Endothelial cell (in vitro differentiated cells): ENCODE data around the gene IQSEC3. TPM values are rescaled to one million over a fixed set of nuclear protein-coding genes. Genes with fewer than 3 reads are reported as not detected.

Experiments used
- DNase-seq: peaks from one replicate; pipeline ENCODE4 v3.0.0; 2021; ENCODE audit warnings: low spot score
- H3K27ac Mint-ChIP-seq: one replicate; pipeline ENCODE4 v1.8.0; 2021; ENCODE audit warnings: mixed read lengths, inconsistent platforms; ENCODE audit not compliant: unreplicated experiment
- H3K27me3 Mint-ChIP-seq: one replicate; pipeline ENCODE4 v1.8.0; 2021; ENCODE audit warnings: mild to moderate bottlenecking, moderate library complexity, mixed read lengths, inconsistent platforms; ENCODE audit not compliant: unreplicated experiment
- H3K36me3 Mint-ChIP-seq: one replicate; pipeline ENCODE4 v1.8.0; 2021; ENCODE audit warnings: mild to moderate bottlenecking, low read depth, mixed read lengths, inconsistent platforms; ENCODE audit not compliant: unreplicated experiment
- H3K4me1 Mint-ChIP-seq: one replicate; pipeline ENCODE4 v1.8.0; 2021; ENCODE audit warnings: mild to moderate bottlenecking, mixed read lengths, inconsistent platforms; ENCODE audit not compliant: unreplicated experiment
- H3K4me3 Mint-ChIP-seq: one replicate; pipeline ENCODE4 v1.8.0; 2021; ENCODE audit warnings: mild to moderate bottlenecking, mixed read lengths, inconsistent platforms; ENCODE audit not compliant: unreplicated experiment
- H3K9me3 Mint-ChIP-seq: one replicate; pipeline ENCODE4 v1.8.0; 2021; ENCODE audit warnings: mixed read lengths, inconsistent platforms; ENCODE audit not compliant: unreplicated experiment
- total RNA-seq: library from RNA; stranded (reverse); fragmentation: NEBNext Ultra II Directional; extraction: Animal tissue kit (Norgen Biotek cat#: 25700); gene quantifications from one replicate; pipeline ENCODE4 v1.2.1, GENCODE V29; 2021; ENCODE audit not compliant: unreplicated experiment
- TF ChIP-seq, protein P1 (sequence below): fragments of 200-600 bp; sonication (generic); IDR thresholded peaks from one replicate; pipeline ENCODE4 v1.5.0; 2021; ENCODE audit warnings: antibody characterized with exemption; ENCODE audit not compliant: unreplicated experiment

The IQSEC3 gene
- total RNA-seq, 1 donor from 2014 or later: 13.2 TPM

DNA sequence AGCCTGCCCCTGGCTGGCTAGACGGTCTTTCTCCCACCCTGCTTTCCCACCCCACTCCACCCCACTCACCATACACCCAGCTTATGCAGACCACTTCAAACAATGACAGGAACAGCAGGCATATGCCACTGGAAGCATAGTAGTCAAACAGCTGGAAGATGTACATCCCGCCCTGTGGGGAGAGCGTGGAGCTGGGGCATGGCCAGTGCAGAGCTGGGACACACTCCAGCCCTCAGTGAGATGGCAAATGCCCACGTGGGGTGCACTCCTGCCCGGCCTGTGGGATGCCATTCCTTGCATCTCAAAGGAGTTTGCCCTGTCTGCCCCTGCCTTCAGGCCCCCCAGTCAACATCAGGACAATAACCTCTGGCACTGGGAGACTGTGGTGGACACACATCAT lies 128.6 kb downstream of the IQSEC3 start:
- H3K36me3 Mint-ChIP-seq: peaks cover 2% of the 10 kb centered on the region
- TF ChIP-seq, protein P1, sequence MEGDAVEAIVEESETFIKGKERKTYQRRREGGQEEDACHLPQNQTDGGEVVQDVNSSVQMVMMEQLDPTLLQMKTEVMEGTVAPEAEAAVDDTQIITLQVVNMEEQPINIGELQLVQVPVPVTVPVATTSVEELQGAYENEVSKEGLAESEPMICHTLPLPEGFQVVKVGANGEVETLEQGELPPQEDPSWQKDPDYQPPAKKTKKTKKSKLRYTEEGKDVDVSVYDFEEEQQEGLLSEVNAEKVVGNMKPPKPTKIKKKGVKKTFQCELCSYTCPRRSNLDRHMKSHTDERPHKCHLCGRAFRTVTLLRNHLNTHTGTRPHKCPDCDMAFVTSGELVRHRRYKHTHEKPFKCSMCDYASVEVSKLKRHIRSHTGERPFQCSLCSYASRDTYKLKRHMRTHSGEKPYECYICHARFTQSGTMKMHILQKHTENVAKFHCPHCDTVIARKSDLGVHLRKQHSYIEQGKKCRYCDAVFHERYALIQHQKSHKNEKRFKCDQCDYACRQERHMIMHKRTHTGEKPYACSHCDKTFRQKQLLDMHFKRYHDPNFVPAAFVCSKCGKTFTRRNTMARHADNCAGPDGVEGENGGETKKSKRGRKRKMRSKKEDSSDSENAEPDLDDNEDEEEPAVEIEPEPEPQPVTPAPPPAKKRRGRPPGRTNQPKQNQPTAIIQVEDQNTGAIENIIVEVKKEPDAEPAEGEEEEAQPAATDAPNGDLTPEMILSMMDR: no peak
- H3K4me1 Mint-ChIP-seq: peaks cover 4% of the 10 kb centered on the region
- no peak overlapping the region for H3K27ac Mint-ChIP-seq
- DNase-seq: no peak
- peaks cover 8% of the 10 kb centered on the region for H3K27me3 Mint-ChIP-seq
- H3K9me3 Mint-ChIP-seq: no peaks in the 10 kb centered on the region
- no peak overlapping the region for H3K4me3 Mint-ChIP-seq

GRCh38 chr12:195951-196350 lies 129.4 kb downstream of the IQSEC3 start:
- no peak overlapping the region for H3K4me3 Mint-ChIP-seq
- H3K27me3 Mint-ChIP-seq: peaks cover 12% of the 10 kb centered on the region
- TF ChIP-seq, protein P1: no peak
- no peak overlapping the region for H3K27ac Mint-ChIP-seq
- DNase-seq: no peak
- H3K36me3 Mint-ChIP-seq: peaks cover 2% of the 10 kb centered on the region
- H3K4me1 Mint-ChIP-seq: peaks cover 4% of the 10 kb centered on the region
- no peaks in the 10 kb centered on the region for H3K9me3 Mint-ChIP-seq

DNA sequence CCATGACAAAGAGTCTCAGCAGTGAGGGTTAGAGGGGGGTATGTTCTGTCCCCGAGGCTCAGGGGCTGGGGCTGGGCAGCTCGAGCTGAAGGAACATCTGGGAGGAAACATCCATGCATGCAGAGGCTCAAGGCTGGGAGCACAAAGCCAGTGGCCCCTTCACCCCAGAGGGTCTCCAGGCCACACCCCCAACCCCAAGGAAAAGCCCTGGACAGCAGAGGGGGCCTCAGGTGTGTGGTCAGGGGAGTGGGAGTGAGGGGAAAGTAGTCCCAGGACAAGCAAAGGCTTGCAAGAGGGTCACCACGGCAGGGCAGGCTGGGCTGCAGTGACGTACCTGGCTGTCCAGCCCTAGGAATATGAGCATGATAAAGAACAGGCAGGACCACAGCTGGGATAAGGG lies 129.9 kb downstream of the IQSEC3 start:
- DNase-seq: no peak
- TF ChIP-seq, protein P1: no peak
- peaks cover 4% of the 10 kb centered on the region for H3K4me1 Mint-ChIP-seq
- no peak overlapping the region for H3K27ac Mint-ChIP-seq
- H3K4me3 Mint-ChIP-seq: no peak overlapping the region
- peaks cover 2% of the 10 kb centered on the region for H3K36me3 Mint-ChIP-seq
- peaks cover 16% of the 10 kb centered on the region for H3K27me3 Mint-ChIP-seq
- no peaks in the 10 kb centered on the region for H3K9me3 Mint-ChIP-seq

- H3K27me3 Mint-ChIP-seq: peaks cover 20% of the 10 kb centered on the region
- no peak overlapping the region for H3K4me3 Mint-ChIP-seq
- no peak overlapping the region for H3K27ac Mint-ChIP-seq
- H3K4me1 Mint-ChIP-seq: peaks cover 4% of the 10 kb centered on the region
- TF ChIP-seq, protein P1: no peak
- H3K36me3 Mint-ChIP-seq: peaks cover 3% of the 10 kb centered on the region
- no peak for DNase-seq
- no peaks in the 10 kb centered on the region for H3K9me3 Mint-ChIP-seq
These were observed 130.8 kb downstream of the IQSEC3 start for GRCh38 chr12:197347-197746.

DNA sequence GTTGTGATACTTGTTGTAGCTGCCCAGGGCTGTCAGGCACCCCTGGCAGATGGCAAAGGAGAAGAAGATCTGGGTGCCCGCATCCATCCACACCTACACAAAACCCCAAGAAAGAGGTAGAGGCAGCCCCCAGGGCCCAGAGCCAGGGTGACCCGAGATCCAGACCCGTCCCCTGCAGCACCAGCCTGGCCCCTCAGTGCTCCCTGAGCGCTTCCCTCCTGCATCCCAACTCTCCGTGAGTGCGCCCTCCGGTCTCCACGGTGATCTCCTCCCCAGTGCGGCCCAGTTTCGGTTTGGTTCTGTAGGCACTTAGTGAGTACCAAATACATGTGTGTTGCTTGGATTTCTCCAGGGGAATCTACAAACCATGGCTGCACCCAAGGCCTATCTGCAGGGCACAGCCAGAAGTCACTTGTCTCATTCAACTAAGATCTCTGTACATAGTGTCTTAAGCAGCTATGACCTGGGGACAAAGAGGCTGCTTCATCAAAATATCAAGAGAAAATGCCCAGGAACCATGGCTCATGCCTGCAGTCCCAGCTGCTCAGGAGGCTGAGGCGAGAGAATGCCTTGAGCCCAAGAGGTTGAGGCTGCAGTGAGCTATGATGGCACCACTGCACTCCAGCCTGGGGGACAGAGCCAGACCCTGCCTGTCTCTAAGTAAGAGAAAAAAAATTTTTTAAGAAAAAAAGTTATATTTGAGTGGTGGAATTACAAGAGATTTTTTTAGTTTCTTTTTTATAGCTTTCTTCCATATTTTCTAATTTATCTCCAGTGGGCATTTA lies 131.5 kb downstream of the IQSEC3 start:
- H3K4me3 Mint-ChIP-seq: no peak overlapping the region
- H3K4me1 Mint-ChIP-seq: peaks cover 4% of the 10 kb centered on the region
- no peaks in the 10 kb centered on the region for H3K9me3 Mint-ChIP-seq
- TF ChIP-seq, protein P1: no peak
- peaks cover 7% of the 10 kb centered on the region for H3K36me3 Mint-ChIP-seq
- no peak overlapping the region for H3K27ac Mint-ChIP-seq
- DNase-seq: no peak
- peaks cover 24% of the 10 kb centered on the region for H3K27me3 Mint-ChIP-seq
